GM21381 (cell line): ENCODE measurements around the gene PTPN20.

Experiments used
- ATAC-seq: cut with Tn5 transposase; IDR thresholded peaks from one replicate; pipeline ENCODE4 v1.9.1; 2021; ENCODE audit warnings: mild to moderate bottlenecking, moderate library complexity; ENCODE audit not compliant: unreplicated experiment

PTPN20 gene

GRCh38 chr10:47020471-47020870 lies 109.2 kb downstream of the PTPN20 start:
- no peak for ATAC-seq

GRCh38 chr10:47021850-47022249 lies 110.6 kb downstream of the PTPN20 start:
- ATAC-seq, result no peak

GRCh38 chr10:47022311-47023131 lies 111.3 kb downstream of the PTPN20 start:
- ATAC-seq, result no peak

- ATAC-seq, result no peak
These were observed 112.2 kb downstream of the PTPN20 start for GRCh38 chr10:47023237-47024045.

- no peak for ATAC-seq
These were observed 112.8 kb downstream of the PTPN20 start for GRCh38 chr10:47024046-47024322.

GRCh38 chr10:47024399-47025252 lies 113.4 kb downstream of the PTPN20 start:
- ATAC-seq, result peak; percentile 71

GRCh38 chr10:47025253-47025539 lies 114.0 kb downstream of the PTPN20 start:
- ATAC-seq, result peak; percentile 22

- no peak for ATAC-seq
These were observed 114.5 kb downstream of the PTPN20 start for GRCh38 chr10:47025540-47026300.

GRCh38 chr10:47026301-47027107 lies 115.3 kb downstream of the PTPN20 start:
- no peak for ATAC-seq

GRCh38 chr10:47027108-47027783 lies 116.0 kb downstream of the PTPN20 start:
- ATAC-seq, result no peak

GRCh38 chr10:47027784-47028260 lies 116.6 kb downstream of the PTPN20 start:
- no peak for ATAC-seq

GRCh38 chr10:47028466-47028865 lies 117.2 kb downstream of the PTPN20 start:
- ATAC-seq, result no peak

GRCh38 chr10:47029181-47030009 lies 118.2 kb downstream of the PTPN20 start:
- ATAC-seq, result no peak

GRCh38 chr10:47030191-47030703 lies 119.0 kb downstream of the PTPN20 start:
- ATAC-seq, result no peak

GRCh38 chr10:47031211-47031900 lies 120.1 kb downstream of the PTPN20 start:
- ATAC-seq, result no peak

GRCh38 chr10:47031901-47032465 lies 120.8 kb downstream of the PTPN20 start:
- ATAC-seq, result no peak

GRCh38 chr10:47033081-47033480 lies 121.9 kb downstream of the PTPN20 start:
- ATAC-seq, result no peak
